Endodermal cell (in vitro differentiated cells): ENCODE measurements around the gene STAB1. TPM values are rescaled to one million over a fixed set of nuclear protein-coding genes. Genes with fewer than 3 reads are reported as not detected.
A peak's percentile ranks its signal among the peaks of the same experiment; 100 is the strongest.

ENCODE experiments used
- DNase-seq: peaks from one replicate; pipeline ENCODE4 v3.0.0-alpha.2; 2017
- H3K27ac ChIP-seq: 2 replicates; pipeline ENCODE4 v1.5.1; 2013; ENCODE audit warnings: mild to moderate bottlenecking, low read depth, low read length, moderate library complexity
- H3K27me3 ChIP-seq: 2 replicates; pipeline ENCODE4 v1.6.1; 2013; ENCODE audit warnings: mild to moderate bottlenecking, low read length, moderate library complexity; ENCODE audit not compliant: insufficient read depth, control insufficient read depth, poor library complexity, severe bottlenecking
- H3K36me3 ChIP-seq: 2 replicates; pipeline ENCODE4 v1.7.0; 2013; ENCODE audit warnings: mild to moderate bottlenecking, low read length, moderate library complexity; ENCODE audit not compliant: control insufficient read depth, insufficient read depth
- H3K4me1 ChIP-seq: one replicate; pipeline ENCODE4 v1.7.0; 2013; ENCODE audit warnings: low read length; ENCODE audit not compliant: control insufficient read depth, insufficient read depth
- H3K4me3 ChIP-seq: 2 replicates; pipeline ENCODE4 v1.5.1; 2013; ENCODE audit warnings: mild to moderate bottlenecking, low read length, moderate library complexity
- H3K9ac ChIP-seq: 2 replicates; pipeline ENCODE4 v1.6.1; 2013; ENCODE audit warnings: mild to moderate bottlenecking, low read length, moderate library complexity; ENCODE audit not compliant: poor library complexity, severe bottlenecking; ENCODE audit errors: extremely low read depth
- H3K9me3 ChIP-seq: 2 replicates; pipeline ENCODE4 v1.6.1; 2013; ENCODE audit warnings: mild to moderate bottlenecking, low read length, moderate library complexity; ENCODE audit not compliant: control insufficient read depth
- H3K27ac Mint-ChIP-seq: 2 replicates; pipeline ENCODE4 v1.8.0; 2020; ENCODE audit warnings: mixed read lengths
- H3K27me3 Mint-ChIP-seq: 2 replicates; pipeline ENCODE4 v1.8.0; 2021; ENCODE audit warnings: mild to moderate bottlenecking, mixed read lengths; ENCODE audit not compliant: insufficient read depth
- H3K36me3 Mint-ChIP-seq: 2 replicates; pipeline ENCODE4 v1.8.0; 2020; ENCODE audit warnings: low read depth, mixed read lengths
- H3K4me1 Mint-ChIP-seq: 2 replicates; pipeline ENCODE4 v1.8.0; 2020; ENCODE audit warnings: mixed read lengths
- H3K4me3 Mint-ChIP-seq: 2 replicates; pipeline ENCODE4 v1.8.0; 2020; ENCODE audit warnings: mild to moderate bottlenecking, moderate library complexity, mixed read lengths
- H3K9me3 Mint-ChIP-seq: 2 replicates; pipeline ENCODE4 v1.8.0; 2020; ENCODE audit warnings: mild to moderate bottlenecking, mixed read lengths
- CTCF ChIP-seq: fragments of 200-600 bp; sonication (generic); conservative IDR thresholded peaks from 2 replicates; pipeline ENCODE4 v1.5.0; 2021; ENCODE audit warnings: antibody characterized with exemption, mild to moderate bottlenecking
- WGBS, 2 experiments: methylation state at CpG; one replicate each; pipeline versions ENCODE4 v1.1.5 to v1.1.7; 2013; ENCODE audit warnings: missing lambda C conversion rate in 2 of 2, mixed read lengths in 1 of 2; ENCODE audit not compliant: insufficient coverage in 1 of 2, insufficient read length in 1 of 2; 5-methylcytosine and 5-hydroxymethylcytosine counted together
- total RNA-seq, 2 donors: library from RNA; stranded (reverse); fragmentation: NEBNext Ultra II Directional in 1 of 2; extraction: Animal tissue kit (Norgen Biotek cat#: 25700) in 1 of 2; gene quantifications; 2 replicates in 1 of 2; 3 replicates in 1 of 2; pipeline ENCODE4 v1.2.1, GENCODE V29; 2021

STAB1 gene
- total RNA-seq, 2 donors from 2014 or later, result 0.24 to 0.55 TPM

- Histone ChIP-seq H3K36me3 (peaks cover 92% of the 10 kb centered on the region), H3K27ac (no peak overlapping the region), H3K4me1 (no peaks in the 10 kb centered on the region), H3K4me3 (no peak overlapping the region), H3K27me3 (no peaks in the 10 kb centered on the region), H3K9ac (no peak overlapping the region), H3K9me3 (no peaks in the 10 kb centered on the region)
- no peaks in the 10 kb centered on the region for H3K27me3 Mint-ChIP-seq
- H3K27ac Mint-ChIP-seq, result peak overlapping the region; percentile 61
- 90 to 93% methylated on average over 12 to 23 of the region's 23 CpGs for WGBS, 2 experiments
- peak; percentile 86 for TF ChIP-seq CTCF
- no peaks in the 10 kb centered on the region for H3K9me3 Mint-ChIP-seq
- no peak overlapping the region for H3K4me3 Mint-ChIP-seq
- H3K4me1 Mint-ChIP-seq, result no peaks in the 10 kb centered on the region
- DNase-seq, result peak; percentile 94
- peaks cover 66% of the 10 kb centered on the region for H3K36me3 Mint-ChIP-seq
Measured at GRCh38 chr3:52481819-52482521, 13.2 kb upstream of the STAB1 start.

GRCh38 chr3:52483081-52483480, 12.1 kb upstream of the STAB1 start:
- no peaks in the 10 kb centered on the region for H3K4me1 ChIP-seq
- no peak overlapping the region for H3K9ac ChIP-seq
- H3K4me3 ChIP-seq, result no peak overlapping the region
- peak; percentile 44 for DNase-seq
- peak; percentile 18 for TF ChIP-seq CTCF
- no peaks in the 10 kb centered on the region for H3K4me1 Mint-ChIP-seq
- peaks cover 81% of the 10 kb centered on the region for H3K36me3 ChIP-seq
- no peaks in the 10 kb centered on the region for H3K9me3 Mint-ChIP-seq
- H3K27ac ChIP-seq, result peak overlapping the region; percentile 72
- peak overlapping the region; percentile 33 for H3K27ac Mint-ChIP-seq
- peaks cover 63% of the 10 kb centered on the region for H3K36me3 Mint-ChIP-seq
- no peak overlapping the region for H3K4me3 Mint-ChIP-seq
- H3K27me3 Mint-ChIP-seq, result no peaks in the 10 kb centered on the region
- H3K27me3 ChIP-seq, result no peaks in the 10 kb centered on the region
- H3K9me3 ChIP-seq, result no peaks in the 10 kb centered on the region
- WGBS, 2 experiments, result 89 to 97% methylated on average over 11 to 14 of the region's 14 CpGs

- H3K4me1 ChIP-seq, result no peaks in the 10 kb centered on the region
- H3K27ac ChIP-seq, result peak overlapping the region; percentile 72
- H3K4me3 Mint-ChIP-seq, result no peak overlapping the region
- DNase-seq, result peak; percentile 38
- no peaks in the 10 kb centered on the region for H3K27me3 Mint-ChIP-seq
- no peak overlapping the region for H3K9ac ChIP-seq
- peaks cover 61% of the 10 kb centered on the region for H3K36me3 Mint-ChIP-seq
- H3K27me3 ChIP-seq, result no peaks in the 10 kb centered on the region
- H3K36me3 ChIP-seq, result peaks cover 75% of the 10 kb centered on the region
- no peaks in the 10 kb centered on the region for H3K4me1 Mint-ChIP-seq
- 78 to 92% methylated on average over 12 of the region's 13 CpGs for WGBS, 2 experiments
- no peak for TF ChIP-seq CTCF
- no peak overlapping the region for H3K4me3 ChIP-seq
- no peaks in the 10 kb centered on the region for H3K9me3 Mint-ChIP-seq
- peak overlapping the region; percentile 33 for H3K27ac Mint-ChIP-seq
- no peaks in the 10 kb centered on the region for H3K9me3 ChIP-seq
Measured at GRCh38 chr3:52483577-52484381, 11.4 kb upstream of the STAB1 start.
